ENCODE results near the gene CAPN9. TPM values are rescaled to one million over a fixed set of nuclear protein-coding genes. Genes with fewer than 3 reads are reported as not detected.

Gene CAPN9
- total and polyA plus RNA-seq, 9 of the 15 experiments (the other 6 are each of a cell fraction or from before 2014, with no cell fraction given) = not detected

GRCh38 chr1:230784163-230784562, 37.0 kb downstream of the CAPN9 start:
- Histone ChIP-seq H3K4me2 (ENCODE audit: insufficient read depth, low read length) (no peak overlapping the region), H3K9ac (ENCODE audit: insufficient read depth in 1 of 2, low read depth in 2 of 2, low read length in 2 of 2) (no peak overlapping the region), H3K9me3 (replicated peaks; ENCODE audit: control insufficient read depth, insufficient read depth, low read depth, low read length) (no peaks in the 10 kb centered on the region), H4K20me1 (replicated peaks; ENCODE audit: control insufficient read depth, insufficient read depth, low read length) (no peaks in the 10 kb centered on the region), H3K36me3 (ENCODE audit: control insufficient read depth, insufficient read depth, low read length) (no peaks in the 10 kb centered on the region), H3K9me1 (ENCODE audit: control insufficient read depth, insufficient read depth, low read length) (no peaks in the 10 kb centered on the region), H2AFZ (ENCODE audit: low read depth, low read length) (no peak overlapping the region), H3K4me3 (no peak overlapping the region), H3K27ac (ENCODE audit: extremely low read depth, low read depth, low read length) (no peak overlapping the region), H3K79me2 (ENCODE audit: control insufficient read depth, insufficient read depth, low read length) (no peaks in the 10 kb centered on the region), H3K27me3 (ENCODE audit: control insufficient read depth in 2 of 2, insufficient read depth in 2 of 2, low read length in 2 of 2) (peaks cover 24 to 31% of the 10 kb centered on the region in 2 experiments; a peak in 4 of 5 replicates), H3K4me1 (replicated peaks in 1 of 2; ENCODE audit: control insufficient read depth in 2 of 2, insufficient read depth in 2 of 2, low read length in 2 of 2) (no peaks in the 10 kb centered on the region)
- TF ChIP-seq ELF4 (CRISPR knock-in tag; IDR thresholded peaks at IDR 0.05) (no peak), COPS2 (conservative IDR thresholded peaks at IDR 0.05) (no peak), CTCF (IDR thresholded peaks at IDR 0.05 in 2 of 3, conservative IDR thresholded peaks at IDR 0.05 in 1 of 3; ENCODE audit: insufficient read depth in 2 of 3, low read depth in 1 of 3, low read length in 3 of 3) (no peak), EZH2 (IDR thresholded peaks at IDR 0.05; ENCODE audit: borderline replicate concordance, low read depth, low read length) (no peak), NR3C1 (CRISPR knock-in tag; IDR thresholded peaks at IDR 0.05) (no peak), POLR2H (tag; IDR thresholded peaks at IDR 0.05; ENCODE audit: low read depth) (no peak), MEIS2 (IDR thresholded peaks at IDR 0.05; ENCODE audit: partially characterized antibody) (no peak), ARID1B (IDR thresholded peaks at IDR 0.05) (no peak), NCOA2 (IDR thresholded peaks at IDR 0.05; ENCODE audit: partially characterized antibody in 2 of 2) (no peak), MBD1 (CRISPR knock-in tag; IDR thresholded peaks at IDR 0.05) (no peak), MBD2 (IDR thresholded peaks at IDR 0.05; ENCODE audit: borderline replicate concordance, low read depth) (no peak), CHD2 (IDR thresholded peaks at IDR 0.05; ENCODE audit: low read depth, low read length) (no peak), TFE3 (CRISPR knock-in tag; IDR thresholded peaks at IDR 0.05) (no peak), SREBF1 (IDR thresholded peaks at IDR 0.05; ENCODE audit: borderline replicate concordance, low read depth, low read length) (no peak), HLTF (IDR thresholded peaks at IDR 0.05) (no peak), ATF7 (IDR thresholded peaks at IDR 0.05) (no peak), HINFP (tag; conservative IDR thresholded peaks at IDR 0.05; ENCODE audit: low read depth) (no peak), GABPA (tag; conservative IDR thresholded peaks at IDR 0.05; ENCODE audit: low read depth) (no peak)
- in situ Hi-C loops (cut with MboI) = no loop called here
- ChIA-PET CTCF (ENCODE audit: low intra/inter-chr PET ratio) (no interaction called here), POLR2A (interaction anchor here (0.5 kb wide), 1 partner anchor 13 kb away, joined by 3 read pairs; no protein-coding TSS in a partner anchor)
- DNase-seq (ENCODE audit: extremely low read depth in 1 of 4, low spot score in 3 of 4) (no peak), FAIRE-seq (no peak), ATAC-seq (no peak)
- 0% methylated on average over 2 of the region's 2 CpGs for WGBS (ENCODE audit: insufficient coverage, low coverage, missing lambda C conversion rate)
- intact Hi-C loops (cut with micrococcal nuclease) = no loop called here
- BruUV-seq (replicated peaks) = no TSS peak
